ENCODE data around the gene TAF12.

The TAF12 gene

DNA sequence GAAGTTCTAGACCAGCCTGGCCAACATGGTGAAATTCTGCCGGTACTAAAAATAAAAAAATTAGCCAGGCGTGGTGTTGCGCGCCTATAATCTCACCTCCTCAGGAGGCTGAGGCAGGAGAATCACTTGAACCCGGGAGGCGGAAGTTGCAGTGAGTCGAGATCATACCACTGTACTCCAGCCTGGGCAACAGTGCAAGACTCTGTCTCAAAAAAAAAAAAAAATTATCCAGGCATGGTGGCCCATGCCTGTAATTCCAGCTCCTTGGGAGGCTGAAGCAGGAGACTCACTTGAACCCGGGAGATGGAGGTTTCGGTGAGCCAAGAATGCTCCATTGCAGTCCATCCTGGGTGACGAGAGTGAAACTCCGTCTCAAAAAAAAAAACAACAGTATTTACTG is 69.3 kb downstream of the TAF12 start:
- no peak for TF ChIP-seq POLR2AphosphoS5 (IDR thresholded peaks at IDR 0.05; ENCODE audit: low read depth, low read length)
- TF ChIP-seq SIN3A (IDR thresholded peaks at IDR 0.05; ENCODE audit: borderline replicate concordance, insufficient read depth, low read length): no peak
- TF ChIP-seq FOXP2 (optimal IDR thresholded peaks at IDR 0.05; ENCODE audit: borderline replicate concordance, extremely low read depth, extremely low read length, insufficient read depth): no peak
- TF ChIP-seq, protein P1, sequence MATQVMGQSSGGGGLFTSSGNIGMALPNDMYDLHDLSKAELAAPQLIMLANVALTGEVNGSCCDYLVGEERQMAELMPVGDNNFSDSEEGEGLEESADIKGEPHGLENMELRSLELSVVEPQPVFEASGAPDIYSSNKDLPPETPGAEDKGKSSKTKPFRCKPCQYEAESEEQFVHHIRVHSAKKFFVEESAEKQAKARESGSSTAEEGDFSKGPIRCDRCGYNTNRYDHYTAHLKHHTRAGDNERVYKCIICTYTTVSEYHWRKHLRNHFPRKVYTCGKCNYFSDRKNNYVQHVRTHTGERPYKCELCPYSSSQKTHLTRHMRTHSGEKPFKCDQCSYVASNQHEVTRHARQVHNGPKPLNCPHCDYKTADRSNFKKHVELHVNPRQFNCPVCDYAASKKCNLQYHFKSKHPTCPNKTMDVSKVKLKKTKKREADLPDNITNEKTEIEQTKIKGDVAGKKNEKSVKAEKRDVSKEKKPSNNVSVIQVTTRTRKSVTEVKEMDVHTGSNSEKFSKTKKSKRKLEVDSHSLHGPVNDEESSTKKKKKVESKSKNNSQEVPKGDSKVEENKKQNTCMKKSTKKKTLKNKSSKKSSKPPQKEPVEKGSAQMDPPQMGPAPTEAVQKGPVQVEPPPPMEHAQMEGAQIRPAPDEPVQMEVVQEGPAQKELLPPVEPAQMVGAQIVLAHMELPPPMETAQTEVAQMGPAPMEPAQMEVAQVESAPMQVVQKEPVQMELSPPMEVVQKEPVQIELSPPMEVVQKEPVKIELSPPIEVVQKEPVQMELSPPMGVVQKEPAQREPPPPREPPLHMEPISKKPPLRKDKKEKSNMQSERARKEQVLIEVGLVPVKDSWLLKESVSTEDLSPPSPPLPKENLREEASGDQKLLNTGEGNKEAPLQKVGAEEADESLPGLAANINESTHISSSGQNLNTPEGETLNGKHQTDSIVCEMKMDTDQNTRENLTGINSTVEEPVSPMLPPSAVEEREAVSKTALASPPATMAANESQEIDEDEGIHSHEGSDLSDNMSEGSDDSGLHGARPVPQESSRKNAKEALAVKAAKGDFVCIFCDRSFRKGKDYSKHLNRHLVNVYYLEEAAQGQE (IDR thresholded peaks at IDR 0.05; ENCODE audit: insufficient read depth in 1 of 2, low read depth in 2 of 2, low read length in 2 of 2): no peak
- no peak for TF ChIP-seq TAF1 (IDR thresholded peaks at IDR 0.05; ENCODE audit: borderline replicate concordance, insufficient read depth, low read length)

DNA sequence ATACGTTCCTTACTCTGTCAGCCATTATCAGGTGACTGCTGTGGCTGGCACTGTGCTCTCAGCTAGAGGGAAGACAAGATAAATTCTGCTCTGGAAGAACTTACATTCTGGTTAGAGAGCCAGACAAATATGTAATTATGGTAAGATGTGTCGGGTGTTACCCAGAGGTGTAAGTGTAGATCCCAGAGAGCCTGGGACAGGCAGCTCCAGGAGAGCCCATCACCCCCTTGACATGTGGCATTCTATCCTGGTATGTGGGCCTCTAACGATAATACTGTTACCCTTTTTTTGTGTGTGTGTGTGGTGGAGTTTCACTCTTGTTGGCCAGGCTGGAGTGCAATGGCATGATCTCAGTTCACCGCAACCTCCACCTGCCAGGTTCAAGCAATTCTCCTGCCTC is 71.0 kb downstream of the TAF12 start:
- no peak for TF ChIP-seq SIN3A (IDR thresholded peaks at IDR 0.05; ENCODE audit: borderline replicate concordance, insufficient read depth, low read length)
- no peak for TF ChIP-seq TAF1 (IDR thresholded peaks at IDR 0.05; ENCODE audit: borderline replicate concordance, insufficient read depth, low read length)
- no peak for TF ChIP-seq FOXP2 (optimal IDR thresholded peaks at IDR 0.05; ENCODE audit: borderline replicate concordance, extremely low read depth, extremely low read length, insufficient read depth)
- no peak for TF ChIP-seq POLR2AphosphoS5 (IDR thresholded peaks at IDR 0.05; ENCODE audit: low read depth, low read length)
- TF ChIP-seq, protein P1 (IDR thresholded peaks at IDR 0.05; ENCODE audit: insufficient read depth in 1 of 2, low read depth in 2 of 2, low read length in 2 of 2): no peak

- TF ChIP-seq SIN3A (IDR thresholded peaks at IDR 0.05; ENCODE audit: borderline replicate concordance, insufficient read depth, low read length) (no peak), TAF1 (IDR thresholded peaks at IDR 0.05; ENCODE audit: borderline replicate concordance, insufficient read depth, low read length) (no peak), FOXP2 (optimal IDR thresholded peaks at IDR 0.05; ENCODE audit: borderline replicate concordance, extremely low read depth, extremely low read length, insufficient read depth) (no peak), POLR2AphosphoS5 (IDR thresholded peaks at IDR 0.05; ENCODE audit: low read depth, low read length) (no peak)
- TF ChIP-seq, protein P1 (IDR thresholded peaks at IDR 0.05; ENCODE audit: insufficient read depth in 1 of 2, low read depth in 2 of 2, low read length in 2 of 2): no peak
Measured at GRCh38 chr1:28566931-28567330, 75.9 kb downstream of the TAF12 start.

- TF ChIP-seq FOXP2 (optimal IDR thresholded peaks at IDR 0.05; ENCODE audit: borderline replicate concordance, extremely low read depth, extremely low read length, insufficient read depth): no peak
- TF ChIP-seq, protein P1 (IDR thresholded peaks at IDR 0.05; ENCODE audit: insufficient read depth in 1 of 2, low read depth in 2 of 2, low read length in 2 of 2): no peak
- no peak for TF ChIP-seq SIN3A (IDR thresholded peaks at IDR 0.05; ENCODE audit: borderline replicate concordance, insufficient read depth, low read length)
- no peak for TF ChIP-seq POLR2AphosphoS5 (IDR thresholded peaks at IDR 0.05; ENCODE audit: low read depth, low read length)
- TF ChIP-seq TAF1 (IDR thresholded peaks at IDR 0.05; ENCODE audit: borderline replicate concordance, insufficient read depth, low read length): no peak
Measured at GRCh38 chr1:28565726-28566125, 77.1 kb downstream of the TAF12 start.

DNA sequence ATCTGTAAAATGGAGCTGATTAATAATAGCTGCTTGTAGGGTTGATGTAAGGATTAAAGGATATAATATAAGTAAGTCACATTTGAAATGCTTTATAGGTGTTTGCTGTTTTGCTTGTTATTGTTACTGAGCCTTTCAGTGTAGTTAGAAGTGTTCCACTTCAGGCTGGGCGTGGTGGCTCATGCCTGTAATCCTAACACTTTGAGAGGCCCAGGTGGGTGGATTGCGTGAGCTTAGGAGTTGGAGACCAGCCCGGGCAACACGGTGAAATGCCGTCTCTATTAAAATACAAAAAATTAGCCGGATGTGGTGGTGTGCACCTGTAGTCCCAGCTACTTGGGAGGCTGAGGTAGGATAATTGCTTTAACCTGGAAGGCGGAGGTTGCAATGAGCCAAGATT is 77.8 kb downstream of the TAF12 start:
- TF ChIP-seq FOXP2 (optimal IDR thresholded peaks at IDR 0.05; ENCODE audit: borderline replicate concordance, extremely low read depth, extremely low read length, insufficient read depth): no peak
- TF ChIP-seq TAF1 (IDR thresholded peaks at IDR 0.05; ENCODE audit: borderline replicate concordance, insufficient read depth, low read length): no peak
- TF ChIP-seq SIN3A (IDR thresholded peaks at IDR 0.05; ENCODE audit: borderline replicate concordance, insufficient read depth, low read length): no peak
- no peak for TF ChIP-seq POLR2AphosphoS5 (IDR thresholded peaks at IDR 0.05; ENCODE audit: low read depth, low read length)
- TF ChIP-seq, protein P1 (IDR thresholded peaks at IDR 0.05; ENCODE audit: insufficient read depth in 1 of 2, low read depth in 2 of 2, low read length in 2 of 2): no peak

Measured in PFSK-1 (cell line).